T-helper 2 cell treated with Interferon-gamma antibody and Interleukin-4, amounts not matched to agents 5 μg/mL and 100 μg/mL, for 36 hours (primary cell): ENCODE data around the gene PACSIN2.
A peak's percentile ranks its signal among the peaks of the same experiment; 100 is the strongest.

Source experiments
- DNase-seq: peaks from one replicate; pipeline ENCODE4 v3.0.0; 2021; ENCODE audit warnings: low spot score
- H3K27ac Mint-ChIP-seq: one replicate; pipeline ENCODE4 v1.8.0; 2021; ENCODE audit warnings: mild to moderate bottlenecking, mixed read lengths
- H3K27me3 Mint-ChIP-seq: one replicate; pipeline ENCODE4 v1.8.0; 2021; ENCODE audit warnings: low read depth, mixed read lengths
- H3K36me3 Mint-ChIP-seq: one replicate; pipeline ENCODE4 v1.8.0; 2021; ENCODE audit warnings: low read depth, mixed read lengths
- H3K4me1 Mint-ChIP-seq: one replicate; pipeline ENCODE4 v1.8.0; 2021; ENCODE audit warnings: low read depth, mixed read lengths
- H3K4me3 Mint-ChIP-seq: one replicate; pipeline ENCODE4 v1.8.0; 2022; ENCODE audit warnings: mild to moderate bottlenecking, moderate library complexity, mixed read lengths
- H3K9me3 Mint-ChIP-seq: one replicate; pipeline ENCODE4 v1.8.0; 2021; ENCODE audit warnings: mixed read lengths

Gene PACSIN2

DNA sequence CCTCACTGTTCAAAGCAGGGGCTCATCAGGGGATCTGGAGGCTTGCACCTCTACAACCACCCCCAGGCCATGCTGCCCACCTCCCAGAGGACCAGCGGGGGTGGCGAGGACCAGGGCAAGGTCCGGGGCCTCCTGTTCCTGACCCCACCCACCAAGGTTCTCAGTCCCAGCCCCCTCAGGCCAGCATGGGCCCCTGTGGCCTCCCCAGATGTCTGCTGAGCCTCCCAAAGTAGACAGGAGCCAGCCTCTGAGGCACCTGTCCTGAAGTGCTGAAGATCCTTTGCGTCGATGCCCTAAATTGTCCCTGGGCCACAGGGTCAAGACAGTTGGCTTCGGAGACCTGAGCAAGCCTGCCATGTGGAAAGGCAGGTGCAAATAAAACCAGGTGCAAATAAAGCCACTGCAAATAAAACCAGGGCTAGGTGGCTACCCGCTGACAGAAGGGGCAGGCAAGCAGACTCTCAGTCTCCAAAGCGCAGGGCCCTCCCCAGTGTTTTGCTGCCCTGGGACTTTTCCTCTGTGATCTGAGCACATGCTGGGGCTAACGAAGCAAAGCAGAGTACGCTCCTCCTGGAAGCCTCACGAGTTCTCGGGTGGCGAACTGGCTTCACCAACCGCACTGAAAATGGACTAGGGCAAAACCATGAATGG lies 135.5 kb downstream of the PACSIN2 start:
- peaks cover 7% of the 10 kb centered on the region for H3K36me3 Mint-ChIP-seq
- H3K27ac Mint-ChIP-seq, result no peak overlapping the region
- no peak for DNase-seq
- no peak overlapping the region for H3K4me3 Mint-ChIP-seq
- no peaks in the 10 kb centered on the region for H3K4me1 Mint-ChIP-seq
- H3K27me3 Mint-ChIP-seq, result no peaks in the 10 kb centered on the region
- H3K9me3 Mint-ChIP-seq, result no peaks in the 10 kb centered on the region

DNA sequence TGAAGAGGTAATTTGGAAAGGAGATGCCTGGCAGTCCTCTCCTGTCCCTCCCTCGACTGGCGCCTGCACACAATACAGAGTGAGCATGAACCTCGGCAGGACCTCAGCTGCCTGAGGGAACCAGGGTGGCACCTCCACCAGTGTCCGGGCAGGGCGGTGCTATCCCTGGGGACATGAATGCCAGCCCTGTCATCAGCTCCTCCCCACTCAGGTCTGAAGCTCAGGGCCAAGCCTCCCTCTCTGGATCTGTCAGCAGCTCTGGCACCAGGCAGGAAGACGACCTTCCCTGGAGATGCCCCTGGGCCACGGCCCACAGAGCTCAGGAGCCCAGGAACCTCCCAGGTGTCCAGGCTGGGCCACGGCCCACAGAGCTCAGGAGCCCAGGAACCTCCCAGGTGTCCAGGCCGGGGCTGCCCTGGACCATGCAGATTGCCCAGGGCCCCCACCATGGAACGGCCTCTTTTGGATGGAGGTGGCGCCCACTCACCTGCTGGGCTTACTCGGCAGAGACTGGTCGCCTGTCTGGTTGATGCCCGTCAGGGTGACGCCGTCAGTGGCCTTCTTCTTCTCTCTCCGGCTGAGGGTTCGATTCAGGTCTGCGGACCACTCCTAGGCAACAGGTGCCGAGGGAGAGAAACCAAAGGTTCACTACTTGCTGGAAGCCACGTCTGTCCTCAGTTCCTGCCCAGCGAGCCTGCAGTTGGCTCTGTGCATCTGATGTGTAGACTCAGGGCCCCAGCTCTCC lies 136.2 kb downstream of the PACSIN2 start:
- Mint-ChIP-seq H3K36me3 (peaks cover 5% of the 10 kb centered on the region), H3K4me3 (no peak overlapping the region), H3K27ac (peak overlapping the region; percentile 26), H3K4me1 (no peaks in the 10 kb centered on the region), H3K27me3 (no peaks in the 10 kb centered on the region), H3K9me3 (no peaks in the 10 kb centered on the region)
- no peak for DNase-seq

DNA sequence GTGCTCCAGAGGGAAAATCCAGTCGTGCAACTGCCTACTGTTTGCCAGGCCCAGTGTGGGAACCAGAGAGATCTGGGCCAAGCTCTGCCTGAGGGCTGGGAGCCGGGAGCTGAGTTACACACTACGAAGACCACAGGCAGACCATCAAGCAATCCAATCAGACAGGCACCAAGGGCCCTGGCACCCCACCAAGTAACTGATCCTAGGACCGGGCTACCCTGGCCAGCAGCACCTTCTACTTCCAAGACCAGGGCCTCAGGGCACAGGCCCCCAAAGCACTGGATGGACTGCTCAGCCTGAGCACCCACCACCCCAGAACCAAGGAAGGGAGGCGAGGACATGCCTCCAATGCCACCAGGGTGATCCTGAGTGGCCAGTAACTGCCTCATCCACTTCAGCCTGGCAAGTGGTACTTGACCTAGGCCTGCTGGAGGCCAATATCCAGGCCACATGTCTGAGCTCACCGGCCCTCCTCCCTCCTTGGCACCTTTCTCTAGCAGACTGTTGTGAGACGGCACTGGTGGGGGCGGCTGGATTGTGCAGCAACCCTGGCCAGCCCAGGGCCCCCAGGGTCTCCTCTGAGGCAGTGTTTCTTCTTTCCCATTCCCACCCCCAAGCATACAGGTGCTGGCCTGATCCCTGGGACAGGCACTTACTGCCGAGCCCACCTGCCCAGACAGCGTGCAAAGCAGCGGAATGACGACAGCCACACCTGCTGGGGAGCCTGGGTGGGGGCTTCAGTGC lies 137.2 kb downstream of the PACSIN2 start:
- no peaks in the 10 kb centered on the region for H3K4me1 Mint-ChIP-seq
- H3K36me3 Mint-ChIP-seq, result peaks cover 6% of the 10 kb centered on the region
- no peak for DNase-seq
- no peaks in the 10 kb centered on the region for H3K27me3 Mint-ChIP-seq
- no peak overlapping the region for H3K27ac Mint-ChIP-seq
- H3K4me3 Mint-ChIP-seq, result no peak overlapping the region
- H3K9me3 Mint-ChIP-seq, result no peaks in the 10 kb centered on the region

DNA sequence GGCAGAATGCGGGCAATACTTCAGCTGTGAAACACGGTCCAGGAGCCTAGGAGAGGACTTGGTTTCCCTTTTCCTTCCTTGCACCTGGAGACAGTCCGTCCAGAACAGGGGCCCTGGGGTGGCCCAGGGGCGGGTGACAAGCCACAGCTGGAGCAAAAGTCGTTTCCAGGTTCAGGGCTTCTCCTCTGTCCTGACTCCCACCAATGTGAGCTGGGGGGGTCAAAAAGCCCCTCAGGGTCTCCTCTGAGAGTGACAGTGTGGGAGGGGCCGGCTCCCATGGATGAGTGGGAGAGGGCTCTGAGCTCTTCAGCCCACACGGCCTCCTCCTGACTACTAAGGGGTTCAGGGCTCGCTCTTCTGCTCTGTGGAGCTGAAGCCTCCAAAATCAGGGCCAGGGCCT lies 137.8 kb downstream of the PACSIN2 start:
- H3K27ac Mint-ChIP-seq, result no peak overlapping the region
- DNase-seq, result no peak
- peaks cover 6% of the 10 kb centered on the region for H3K36me3 Mint-ChIP-seq
- no peak overlapping the region for H3K4me3 Mint-ChIP-seq
- no peaks in the 10 kb centered on the region for H3K4me1 Mint-ChIP-seq
- H3K27me3 Mint-ChIP-seq, result no peaks in the 10 kb centered on the region
- no peaks in the 10 kb centered on the region for H3K9me3 Mint-ChIP-seq

DNA sequence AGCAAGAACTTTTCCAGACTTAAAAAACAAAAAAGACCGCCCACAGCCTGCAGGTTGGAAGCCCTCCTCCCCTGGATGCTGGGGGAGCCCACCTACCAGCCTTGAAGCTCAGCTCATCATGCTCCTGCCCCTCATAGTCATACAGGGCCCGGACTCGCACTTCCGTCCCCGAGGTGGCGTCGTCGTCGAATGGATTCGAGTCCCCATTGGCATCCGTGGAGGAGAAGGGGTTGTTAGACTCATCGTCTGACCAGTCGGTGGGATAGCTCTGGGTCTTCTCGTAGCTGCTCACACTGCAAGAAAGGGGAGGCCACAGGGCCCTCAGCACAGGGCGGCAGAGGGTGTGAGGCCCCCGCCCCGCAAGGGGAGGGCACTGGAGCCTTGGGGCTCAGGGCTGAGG lies 138.9 kb downstream of the PACSIN2 start:
- no peak for DNase-seq
- Mint-ChIP-seq H3K27me3 (no peaks in the 10 kb centered on the region), H3K4me3 (no peak overlapping the region), H3K4me1 (no peaks in the 10 kb centered on the region), H3K9me3 (no peaks in the 10 kb centered on the region), H3K36me3 (peaks cover 6% of the 10 kb centered on the region), H3K27ac (no peak overlapping the region)

DNA sequence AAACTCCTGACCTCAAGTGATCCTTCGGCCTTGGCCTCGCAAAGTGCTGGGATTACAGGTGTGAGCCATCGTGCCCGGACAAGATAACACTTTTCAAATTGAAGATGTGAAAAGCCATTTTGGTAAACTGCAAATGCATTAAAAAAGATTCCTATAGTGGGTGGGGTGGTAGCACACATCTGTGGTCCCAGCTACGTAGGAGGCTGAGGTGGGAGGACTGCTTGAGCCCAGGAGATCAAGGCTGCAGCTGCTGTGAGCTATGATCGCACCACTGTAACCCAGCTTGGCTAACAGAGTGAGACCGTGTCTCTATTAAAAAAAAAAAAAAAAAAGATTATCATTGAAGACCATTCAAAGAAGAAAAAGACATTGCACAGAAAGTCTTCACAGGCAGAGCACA lies 140.9 kb downstream of the PACSIN2 start:
- Mint-ChIP-seq H3K27ac (no peak overlapping the region), H3K9me3 (no peaks in the 10 kb centered on the region), H3K4me1 (no peaks in the 10 kb centered on the region), H3K4me3 (no peak overlapping the region), H3K36me3 (peaks cover 6% of the 10 kb centered on the region), H3K27me3 (no peaks in the 10 kb centered on the region)
- no peak for DNase-seq

DNA sequence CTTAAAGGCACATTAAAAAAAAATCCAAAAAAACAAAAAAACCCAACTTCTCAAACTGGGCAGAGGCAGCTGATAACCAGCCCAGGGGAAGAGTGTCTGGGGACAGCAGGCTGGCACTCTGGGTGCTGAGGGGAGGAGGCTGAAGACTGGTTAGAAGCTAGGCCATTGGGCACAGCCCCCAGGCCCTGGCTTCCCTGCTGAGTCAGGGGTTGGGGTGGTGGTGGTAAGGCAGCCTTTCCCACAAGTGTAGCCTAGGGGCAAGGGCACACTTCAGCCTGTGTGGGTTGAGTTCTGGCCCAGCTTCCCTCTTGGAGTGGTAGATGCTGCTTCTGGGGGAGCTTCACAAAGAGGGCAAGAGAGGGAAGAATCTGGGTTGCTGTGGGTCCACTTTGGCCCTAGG lies 141.6 kb downstream of the PACSIN2 start:
- H3K9me3 Mint-ChIP-seq, result no peaks in the 10 kb centered on the region
- no peak overlapping the region for H3K27ac Mint-ChIP-seq
- no peak for DNase-seq
- no peaks in the 10 kb centered on the region for H3K4me1 Mint-ChIP-seq
- no peak overlapping the region for H3K4me3 Mint-ChIP-seq
- peaks cover 6% of the 10 kb centered on the region for H3K36me3 Mint-ChIP-seq
- no peaks in the 10 kb centered on the region for H3K27me3 Mint-ChIP-seq

DNA sequence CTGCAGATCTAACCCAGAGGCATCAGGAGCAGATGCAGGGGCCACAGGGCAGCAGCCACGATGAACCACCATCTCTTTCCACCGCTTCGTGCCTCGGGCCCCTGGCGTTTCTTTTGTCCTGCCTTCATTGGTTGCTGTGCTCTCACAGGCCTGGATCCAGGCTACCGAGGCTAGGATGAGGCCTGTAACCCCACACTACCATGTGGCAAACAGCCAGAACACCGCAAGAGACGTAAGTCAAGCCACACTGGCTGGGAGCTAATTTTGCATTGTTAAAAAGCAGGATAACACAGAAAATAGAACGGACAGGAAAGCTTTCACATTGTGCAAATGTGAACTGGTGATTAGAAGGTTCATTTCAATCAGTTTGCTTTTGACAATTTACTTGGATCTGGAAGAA lies 142.1 kb downstream of the PACSIN2 start:
- H3K4me1 Mint-ChIP-seq, result peaks cover under 1% of the 10 kb centered on the region
- H3K27ac Mint-ChIP-seq, result no peak overlapping the region
- H3K4me3 Mint-ChIP-seq, result no peak overlapping the region
- peaks cover 6% of the 10 kb centered on the region for H3K36me3 Mint-ChIP-seq
- H3K9me3 Mint-ChIP-seq, result no peaks in the 10 kb centered on the region
- DNase-seq, result no peak
- no peaks in the 10 kb centered on the region for H3K27me3 Mint-ChIP-seq

DNA sequence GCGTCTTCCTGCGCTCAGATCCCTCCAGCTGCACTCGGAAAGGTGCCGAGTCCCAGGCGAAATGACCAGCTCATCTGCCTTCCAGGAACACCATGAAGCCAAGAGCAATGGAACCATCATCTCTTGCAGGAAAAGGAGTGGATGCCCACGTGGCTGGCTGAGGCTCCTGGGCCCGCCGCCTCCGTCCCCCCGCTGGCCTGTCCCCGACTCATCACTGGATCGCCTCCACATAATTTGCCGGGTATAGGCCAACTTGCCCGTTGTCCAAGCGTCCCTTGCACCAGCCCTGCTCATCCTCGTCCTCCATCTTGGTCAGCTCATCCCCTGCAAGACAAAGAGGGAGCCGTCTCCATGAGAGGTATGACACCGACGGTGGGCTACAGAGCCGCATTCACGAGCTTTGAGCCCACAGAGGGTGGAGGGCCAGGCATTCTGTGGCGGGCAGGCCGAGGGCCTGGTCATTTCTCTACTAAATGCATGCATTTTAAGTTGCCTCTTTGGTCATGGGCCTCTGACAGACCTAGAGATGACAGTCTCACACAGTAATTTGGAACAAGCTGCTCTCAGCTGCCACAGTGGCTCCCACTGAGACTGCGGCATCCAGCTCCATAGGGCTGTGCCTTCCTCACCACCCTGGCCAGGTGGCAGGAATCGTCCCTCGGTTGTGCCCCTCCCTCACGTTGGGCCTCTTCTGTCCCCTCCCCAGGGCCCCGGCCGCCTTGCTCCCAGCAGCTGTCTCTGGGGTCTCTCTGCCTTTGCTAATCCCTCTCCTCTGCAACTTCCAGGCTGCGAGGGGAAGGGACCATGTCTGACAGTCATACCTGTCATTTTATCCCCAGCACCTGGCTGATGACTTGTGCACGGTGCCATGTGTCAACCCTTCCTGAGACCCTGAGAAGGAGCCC lies 143.6 kb downstream of the PACSIN2 start:
- no peak overlapping the region for H3K4me3 Mint-ChIP-seq
- H3K27me3 Mint-ChIP-seq, result no peaks in the 10 kb centered on the region
- no peak for DNase-seq
- no peaks in the 10 kb centered on the region for H3K9me3 Mint-ChIP-seq
- peaks cover 1% of the 10 kb centered on the region for H3K4me1 Mint-ChIP-seq
- peaks cover 6% of the 10 kb centered on the region for H3K36me3 Mint-ChIP-seq
- no peak overlapping the region for H3K27ac Mint-ChIP-seq

DNA sequence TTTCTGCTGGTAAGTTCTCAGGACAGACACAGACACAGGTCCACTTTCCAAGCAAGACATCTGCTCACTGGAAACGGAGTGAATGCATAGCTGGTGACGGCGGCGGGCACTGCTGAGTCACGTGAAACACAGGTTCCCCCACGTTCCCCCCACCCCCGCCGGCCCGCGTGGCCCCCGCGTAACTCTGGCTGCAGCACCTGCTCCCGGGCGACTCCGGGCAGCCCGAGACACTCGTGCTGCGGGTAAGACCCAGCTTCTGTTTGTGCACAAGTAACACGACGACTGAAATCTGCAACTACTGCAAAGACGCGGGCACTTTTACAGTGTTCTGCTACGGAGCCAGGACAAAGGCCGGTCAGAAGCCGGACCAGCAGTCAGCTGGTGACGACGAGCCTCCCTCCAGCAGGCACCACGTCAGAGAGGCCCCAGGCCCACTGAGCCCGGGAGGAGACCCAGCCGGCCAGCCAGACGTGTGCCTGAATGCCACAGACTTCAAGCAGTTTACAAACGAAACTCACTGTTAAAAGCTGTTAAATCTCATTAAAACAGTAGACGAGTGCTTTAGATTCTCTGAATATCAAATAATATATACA lies 145.0 kb downstream of the PACSIN2 start:
- peaks cover 1% of the 10 kb centered on the region for H3K4me1 Mint-ChIP-seq
- H3K9me3 Mint-ChIP-seq, result no peaks in the 10 kb centered on the region
- no peak overlapping the region for H3K27ac Mint-ChIP-seq
- no peaks in the 10 kb centered on the region for H3K27me3 Mint-ChIP-seq
- H3K4me3 Mint-ChIP-seq, result no peak overlapping the region
- peaks cover 3% of the 10 kb centered on the region for H3K36me3 Mint-ChIP-seq
- no peak for DNase-seq

DNA sequence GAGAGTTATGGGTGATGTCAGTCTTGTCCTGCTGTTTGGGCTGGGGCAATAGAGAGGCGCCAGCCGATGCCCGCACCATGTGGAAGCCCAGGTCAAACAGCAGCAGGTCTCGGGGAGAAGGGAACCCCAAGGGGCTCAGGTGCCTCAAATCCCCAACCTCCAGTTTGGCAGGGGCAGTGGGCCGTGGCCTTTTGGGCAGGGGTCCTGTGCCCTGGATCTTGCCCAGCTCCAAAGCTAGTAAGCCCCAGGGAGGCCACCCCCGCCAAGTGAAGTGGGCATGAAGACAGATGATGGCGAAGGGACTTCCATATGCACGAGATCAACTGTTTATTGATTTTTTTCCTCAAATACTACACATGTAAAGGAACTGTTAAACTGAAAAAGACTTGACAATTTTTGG lies 145.5 kb downstream of the PACSIN2 start:
- Mint-ChIP-seq H3K27me3 (no peaks in the 10 kb centered on the region), H3K36me3 (peaks cover 5% of the 10 kb centered on the region), H3K4me1 (peaks cover 1% of the 10 kb centered on the region), H3K4me3 (no peak overlapping the region), H3K9me3 (no peaks in the 10 kb centered on the region), H3K27ac (no peak overlapping the region)
- no peak for DNase-seq

DNA sequence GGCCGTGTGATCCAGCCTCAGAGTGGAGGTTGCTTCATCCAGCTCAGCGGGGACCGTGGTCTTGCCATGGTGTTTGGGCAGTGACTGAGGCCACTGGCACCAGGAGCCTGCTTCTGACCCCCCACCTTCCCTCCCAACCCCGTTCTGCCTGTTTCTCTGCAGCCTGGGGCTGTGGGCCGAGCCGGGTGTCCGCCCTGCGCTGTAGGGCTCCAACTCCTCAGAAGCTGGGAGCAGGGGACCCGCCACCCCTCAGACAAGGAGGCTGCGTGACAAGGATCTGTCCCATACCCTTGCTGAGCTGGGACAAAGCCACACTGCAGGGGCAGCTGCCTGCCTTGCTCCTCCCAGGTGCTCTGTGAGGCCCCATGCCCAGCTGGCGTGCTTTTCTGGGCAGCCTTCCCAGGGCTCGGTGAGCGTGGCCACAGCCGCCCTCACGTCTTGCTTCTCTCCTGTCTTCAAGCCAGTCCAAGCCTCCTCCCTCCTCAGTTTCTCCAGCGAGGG lies 146.1 kb downstream of the PACSIN2 start:
- peaks cover 3% of the 10 kb centered on the region for H3K36me3 Mint-ChIP-seq
- no peak overlapping the region for H3K4me3 Mint-ChIP-seq
- H3K4me1 Mint-ChIP-seq, result peaks cover 1% of the 10 kb centered on the region
- H3K9me3 Mint-ChIP-seq, result peaks cover under 1% of the 10 kb centered on the region
- H3K27me3 Mint-ChIP-seq, result no peaks in the 10 kb centered on the region
- H3K27ac Mint-ChIP-seq, result no peak overlapping the region
- DNase-seq, result no peak

DNA sequence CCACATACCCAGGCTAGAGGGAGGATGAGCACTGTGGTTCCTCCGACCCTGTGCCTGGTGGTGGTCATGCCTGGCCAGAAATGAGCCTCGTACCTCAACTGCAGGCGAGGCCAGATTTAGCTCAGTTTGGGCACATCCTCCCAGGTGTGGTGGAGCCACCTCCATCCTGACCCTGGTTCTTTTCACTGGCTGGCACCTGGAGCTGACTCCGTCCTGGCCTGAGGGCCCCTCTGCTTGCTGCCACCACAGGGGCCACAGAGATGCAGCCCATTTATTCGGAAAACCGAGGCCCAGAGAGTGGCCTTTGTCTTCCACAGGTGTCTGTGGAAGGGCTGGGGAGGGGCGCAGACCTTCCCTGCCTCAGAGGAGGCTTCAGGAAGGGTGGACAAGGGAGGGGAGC lies 148.8 kb downstream of the PACSIN2 start:
- Mint-ChIP-seq H3K27me3 (peaks cover 3% of the 10 kb centered on the region), H3K9me3 (peaks cover 7% of the 10 kb centered on the region), H3K4me1 (peaks cover 4% of the 10 kb centered on the region), H3K4me3 (no peak overlapping the region), H3K27ac (no peak overlapping the region), H3K36me3 (peaks cover 7% of the 10 kb centered on the region)
- no peak for DNase-seq
